VCaP (cell line): Measurements from ENCODE around the gene LNX1.

Source experiments
- H3K27ac ChIP-seq: fragments of 450-650 bp; 2 replicates; pipeline ENCODE4 v1.5.1; 2017
- CTCF ChIP-seq: fragments of 450-650 bp; conservative IDR thresholded peaks from 2 replicates; pipeline ENCODE4 v1.5.1; 2017; ENCODE audit warnings: mild to moderate bottlenecking, moderate library complexity

LNX1 gene

DNA sequence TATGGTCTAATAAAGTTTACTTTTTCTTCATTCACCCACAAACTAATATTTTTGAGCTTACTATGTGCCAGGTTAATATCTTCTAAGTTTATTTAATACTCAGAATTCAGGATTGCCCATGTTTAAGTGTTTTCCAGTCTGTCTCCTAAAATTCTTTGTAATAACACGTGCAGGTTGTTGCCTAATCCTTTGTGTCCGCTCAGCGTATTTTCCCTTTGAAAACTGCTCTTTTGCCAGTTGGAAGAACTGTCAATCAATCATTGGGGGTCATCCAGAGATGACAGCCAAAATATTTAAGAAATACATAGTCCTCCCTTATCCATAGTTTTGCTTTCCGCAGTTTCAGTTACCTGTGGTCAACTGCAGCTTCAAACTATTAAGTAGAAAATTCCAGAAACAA lies 63.4 kb downstream of the LNX1 start:
- no peak overlapping the region for H3K27ac ChIP-seq
- TF ChIP-seq CTCF: no peak

GRCh38 chr4:53527326-53527725 lies 64.0 kb downstream of the LNX1 start:
- no peak overlapping the region for H3K27ac ChIP-seq
- no peak for TF ChIP-seq CTCF

- peak overlapping the region; percentile 58 for H3K27ac ChIP-seq
- TF ChIP-seq CTCF: no peak
These were observed 69.0 kb downstream of the LNX1 start for GRCh38 chr4:53522334-53522733.

DNA sequence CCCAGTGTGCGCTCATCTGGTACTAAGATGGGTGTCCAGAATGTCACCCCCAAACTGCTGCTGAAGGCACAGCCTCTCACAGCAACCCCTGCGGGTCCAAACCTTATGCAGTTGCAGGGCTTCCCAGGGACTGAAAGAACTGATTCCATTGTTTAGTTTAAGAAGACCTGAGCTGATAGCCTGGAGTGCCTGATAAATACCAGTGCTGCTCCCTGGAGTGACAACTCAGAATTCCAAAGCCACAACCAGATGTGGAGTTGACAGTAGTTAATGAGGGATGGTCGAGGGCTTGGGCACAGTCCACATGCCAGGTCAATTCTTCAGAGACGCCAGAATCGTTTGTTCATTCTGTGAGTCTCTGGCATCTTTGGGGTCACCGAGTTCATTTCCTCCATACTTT lies 71.2 kb downstream of the LNX1 start:
- H3K27ac ChIP-seq: no peak overlapping the region
- no peak for TF ChIP-seq CTCF

DNA sequence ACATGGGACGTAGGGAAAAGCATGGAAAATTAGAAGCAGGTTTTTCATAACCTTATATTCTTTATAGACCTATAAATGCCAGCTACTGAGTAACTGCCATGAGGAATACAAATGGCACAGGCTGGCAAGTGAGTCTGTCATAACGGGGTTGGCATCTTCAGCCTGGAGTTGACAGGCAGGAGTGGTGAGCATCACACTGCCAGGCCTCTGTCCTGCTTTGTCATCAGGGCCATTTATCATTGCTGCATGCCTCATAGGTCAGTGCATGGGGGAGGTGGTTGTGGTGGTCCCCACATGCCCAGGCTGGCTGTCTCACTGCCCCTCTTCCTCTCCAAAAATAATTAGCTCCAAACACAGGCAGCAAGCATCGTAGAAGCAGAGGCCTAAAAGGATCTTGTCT lies 72.5 kb downstream of the LNX1 start:
- H3K27ac ChIP-seq: no peak overlapping the region
- no peak for TF ChIP-seq CTCF

- no peak for TF ChIP-seq CTCF
- H3K27ac ChIP-seq: no peak overlapping the region
These were observed 76.2 kb downstream of the LNX1 start for GRCh38 chr4:53515076-53515475.

DNA sequence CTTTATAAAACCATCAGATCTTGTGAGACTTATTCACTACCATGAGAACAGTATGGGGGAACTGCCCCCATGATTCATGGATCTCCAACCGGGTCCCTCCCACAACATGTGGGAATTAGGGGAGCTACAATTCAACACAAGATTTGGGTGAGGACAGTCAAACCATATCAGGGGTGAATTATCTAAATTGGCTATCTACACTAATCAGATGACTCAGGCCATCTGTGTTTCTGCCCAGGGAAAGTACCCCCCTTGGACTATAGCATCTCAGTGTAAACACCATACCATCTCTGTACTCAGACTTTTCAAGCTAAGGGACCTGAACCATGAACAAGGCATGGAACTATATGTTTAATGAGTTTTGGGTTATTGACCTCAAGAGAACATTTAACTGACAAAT lies 76.8 kb downstream of the LNX1 start:
- no peak overlapping the region for H3K27ac ChIP-seq
- no peak for TF ChIP-seq CTCF

- TF ChIP-seq CTCF: no peak
- no peak overlapping the region for H3K27ac ChIP-seq
These were observed 78.7 kb downstream of the LNX1 start for GRCh38 chr4:53512608-53513007.
